ENCODE measurements around the gene ABHD11.

- TF ChIP-seq TAF1 (IDR thresholded peaks at IDR 0.05; ENCODE audit: low read depth, low read length), result no peak
- TF ChIP-seq POLR2A (IDR thresholded peaks at IDR 0.05; ENCODE audit: low read depth, low read length), result no peak
- TF ChIP-seq POLR2AphosphoS5 (IDR thresholded peaks at IDR 0.05; ENCODE audit: low read depth, low read length), result no peak
- no peak for TF ChIP-seq SPI1 (IDR thresholded peaks at IDR 0.05; ENCODE audit: low read depth, low read length)
- TF ChIP-seq PAX5 (IDR thresholded peaks at IDR 0.05; ENCODE audit: insufficient read depth, low read length, severe bottlenecking), result no peak
- no peak for TF ChIP-seq POU2F2 (IDR thresholded peaks at IDR 0.05; ENCODE audit: low read depth, low read length)
These were observed 34.6 kb downstream of the ABHD11 start for GRCh38 chr7:73703757-73704639.

Data from GM12891 (cell line).